Measurements from ENCODE around the gene GRM8.

The GRM8 gene

GRCh38 chr7:127137146-127137545 is 115.6 kb downstream of the GRM8 start:
- H3K36me3 ChIP-seq (ENCODE audit: insufficient read depth, low read length) = no peaks in the 10 kb centered on the region
- no peak overlapping the region for H3K27ac ChIP-seq (ENCODE audit: low read length)
- H3K4me1 ChIP-seq (ENCODE audit: insufficient read depth, low read length) = no peaks in the 10 kb centered on the region
- ATAC-seq (ENCODE audit: insufficient read depth, low read depth) (no peak), DNase-seq (no peak)
- TF ChIP-seq CTCF (IDR thresholded peaks at IDR 0.05; ENCODE audit: borderline replicate concordance, extremely low read depth, low read length, poor library complexity, severe bottlenecking) (no peak), EZH2 (IDR thresholded peaks at IDR 0.05; ENCODE audit: borderline replicate concordance, low read depth, low read length, severe bottlenecking) (no peak)
- H3K9ac ChIP-seq (ENCODE audit: low read depth, low read length) = no peak overlapping the region
- H4K20me1 ChIP-seq (ENCODE audit: insufficient read depth, low read length) = no peaks in the 10 kb centered on the region
- H3K79me2 ChIP-seq (ENCODE audit: insufficient read depth, low read length) = no peaks in the 10 kb centered on the region
- no peaks in the 10 kb centered on the region for H3K27me3 ChIP-seq (ENCODE audit: insufficient read depth, low read length, poor library complexity)
- H3K4me2 ChIP-seq (ENCODE audit: insufficient read depth, low read length) = no peak overlapping the region
- no peaks in the 10 kb centered on the region for H3K9me3 ChIP-seq (ENCODE audit: insufficient read depth, low read length, severe bottlenecking)
- H3K4me3 ChIP-seq (ENCODE audit: low read depth in 1 of 2, low read length in 2 of 2) = no peak overlapping the region
- H2AFZ ChIP-seq (ENCODE audit: low read depth, low read length) = no peak overlapping the region

- no peaks in the 10 kb centered on the region for H3K79me2 ChIP-seq (ENCODE audit: insufficient read depth, low read length)
- no peak overlapping the region for H3K4me2 ChIP-seq (ENCODE audit: insufficient read depth, low read length)
- no peaks in the 10 kb centered on the region for H4K20me1 ChIP-seq (ENCODE audit: insufficient read depth, low read length)
- H3K27ac ChIP-seq (ENCODE audit: low read length) = no peak overlapping the region
- H2AFZ ChIP-seq (ENCODE audit: low read depth, low read length) = no peak overlapping the region
- H3K27me3 ChIP-seq (ENCODE audit: insufficient read depth, low read length, poor library complexity) = no peaks in the 10 kb centered on the region
- H3K4me3 ChIP-seq (ENCODE audit: low read depth in 1 of 2, low read length in 2 of 2) = no peak overlapping the region
- H3K4me1 ChIP-seq (ENCODE audit: insufficient read depth, low read length) = no peaks in the 10 kb centered on the region
- no peaks in the 10 kb centered on the region for H3K36me3 ChIP-seq (ENCODE audit: insufficient read depth, low read length)
- DNase-seq (no peak), ATAC-seq (ENCODE audit: insufficient read depth, low read depth) (no peak)
- H3K9ac ChIP-seq (ENCODE audit: low read depth, low read length) = no peak overlapping the region
- no peaks in the 10 kb centered on the region for H3K9me3 ChIP-seq (ENCODE audit: insufficient read depth, low read length, severe bottlenecking)
- no peak for TF ChIP-seq EZH2 (IDR thresholded peaks at IDR 0.05; ENCODE audit: borderline replicate concordance, low read depth, low read length, severe bottlenecking)
- no peak for TF ChIP-seq CTCF (IDR thresholded peaks at IDR 0.05; ENCODE audit: borderline replicate concordance, extremely low read depth, low read length, poor library complexity, severe bottlenecking)
Measured at GRCh38 chr7:127135871-127136485, 116.8 kb downstream of the GRM8 start.

GRCh38 chr7:127123220-127123619 is 129.5 kb downstream of the GRM8 start:
- H3K4me2 ChIP-seq (ENCODE audit: insufficient read depth, low read length) = no peak overlapping the region
- no peak overlapping the region for H3K27ac ChIP-seq (ENCODE audit: low read length)
- DNase-seq = no peak
- H3K36me3 ChIP-seq (ENCODE audit: insufficient read depth, low read length) = no peaks in the 10 kb centered on the region
- TF ChIP-seq EZH2 (IDR thresholded peaks at IDR 0.05; ENCODE audit: borderline replicate concordance, low read depth, low read length, severe bottlenecking) (no peak), CTCF (IDR thresholded peaks at IDR 0.05; ENCODE audit: borderline replicate concordance, extremely low read depth, low read length, poor library complexity, severe bottlenecking) (no peak)
- no peaks in the 10 kb centered on the region for H4K20me1 ChIP-seq (ENCODE audit: insufficient read depth, low read length)
- no peaks in the 10 kb centered on the region for H3K79me2 ChIP-seq (ENCODE audit: insufficient read depth, low read length)
- no peaks in the 10 kb centered on the region for H3K27me3 ChIP-seq (ENCODE audit: insufficient read depth, low read length, poor library complexity)
- no peak for ATAC-seq (ENCODE audit: insufficient read depth, low read depth)
- no peak overlapping the region for H2AFZ ChIP-seq (ENCODE audit: low read depth, low read length)
- H3K9me3 ChIP-seq (ENCODE audit: insufficient read depth, low read length, severe bottlenecking) = no peaks in the 10 kb centered on the region
- H3K9ac ChIP-seq (ENCODE audit: low read depth, low read length) = no peak overlapping the region
- H3K4me1 ChIP-seq (ENCODE audit: insufficient read depth, low read length) = no peaks in the 10 kb centered on the region
- H3K4me3 ChIP-seq (ENCODE audit: low read depth in 1 of 2, low read length in 2 of 2) = no peak overlapping the region

Measured in DND-41 (cell line).